ENCODE results near the gene SEBOX. TPM values are rescaled to one million over a fixed set of nuclear protein-coding genes. Genes with fewer than 3 reads are reported as not detected.
A peak's percentile ranks its signal among the peaks of the same experiment; 100 is the strongest.

The SEBOX gene
- total RNA-seq, 1 donor from 2014 or later, result not detected

- Mint-ChIP-seq H3K36me3 (ENCODE audit: low read depth) (peaks cover 10% of the 10 kb centered on the region), H3K9me3 (ENCODE audit: low read depth) (no peaks in the 10 kb centered on the region), H3K27me3 (ENCODE audit: low read depth) (no peaks in the 10 kb centered on the region), H3K4me3 (ENCODE audit: unreplicated experiment) (no peak overlapping the region), H3K27ac (ENCODE audit: unreplicated experiment) (no peak overlapping the region), H3K4me1 (ENCODE audit: low read depth) (no peaks in the 10 kb centered on the region)
- TF ChIP-seq, protein P1, sequence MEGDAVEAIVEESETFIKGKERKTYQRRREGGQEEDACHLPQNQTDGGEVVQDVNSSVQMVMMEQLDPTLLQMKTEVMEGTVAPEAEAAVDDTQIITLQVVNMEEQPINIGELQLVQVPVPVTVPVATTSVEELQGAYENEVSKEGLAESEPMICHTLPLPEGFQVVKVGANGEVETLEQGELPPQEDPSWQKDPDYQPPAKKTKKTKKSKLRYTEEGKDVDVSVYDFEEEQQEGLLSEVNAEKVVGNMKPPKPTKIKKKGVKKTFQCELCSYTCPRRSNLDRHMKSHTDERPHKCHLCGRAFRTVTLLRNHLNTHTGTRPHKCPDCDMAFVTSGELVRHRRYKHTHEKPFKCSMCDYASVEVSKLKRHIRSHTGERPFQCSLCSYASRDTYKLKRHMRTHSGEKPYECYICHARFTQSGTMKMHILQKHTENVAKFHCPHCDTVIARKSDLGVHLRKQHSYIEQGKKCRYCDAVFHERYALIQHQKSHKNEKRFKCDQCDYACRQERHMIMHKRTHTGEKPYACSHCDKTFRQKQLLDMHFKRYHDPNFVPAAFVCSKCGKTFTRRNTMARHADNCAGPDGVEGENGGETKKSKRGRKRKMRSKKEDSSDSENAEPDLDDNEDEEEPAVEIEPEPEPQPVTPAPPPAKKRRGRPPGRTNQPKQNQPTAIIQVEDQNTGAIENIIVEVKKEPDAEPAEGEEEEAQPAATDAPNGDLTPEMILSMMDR (IDR thresholded peaks at IDR 0.05), result no peak
- peak; percentile 87 for DNase-seq (ENCODE audit: low spot score)
Measured at GRCh38 chr17:28381141-28381825, 16.3 kb upstream of the SEBOX start.

GRCh38 chr17:28379814-28380801 is 15.1 kb upstream of the SEBOX start:
- Mint-ChIP-seq H3K36me3 (ENCODE audit: low read depth) (peaks cover 9% of the 10 kb centered on the region), H3K9me3 (ENCODE audit: low read depth) (no peaks in the 10 kb centered on the region), H3K27me3 (ENCODE audit: low read depth) (no peaks in the 10 kb centered on the region), H3K27ac (ENCODE audit: unreplicated experiment) (no peak overlapping the region), H3K4me3 (ENCODE audit: unreplicated experiment) (no peak overlapping the region), H3K4me1 (ENCODE audit: low read depth) (no peaks in the 10 kb centered on the region)
- DNase-seq (ENCODE audit: low spot score), result no peak
- TF ChIP-seq, protein P1 (IDR thresholded peaks at IDR 0.05), result no peak

DNA sequence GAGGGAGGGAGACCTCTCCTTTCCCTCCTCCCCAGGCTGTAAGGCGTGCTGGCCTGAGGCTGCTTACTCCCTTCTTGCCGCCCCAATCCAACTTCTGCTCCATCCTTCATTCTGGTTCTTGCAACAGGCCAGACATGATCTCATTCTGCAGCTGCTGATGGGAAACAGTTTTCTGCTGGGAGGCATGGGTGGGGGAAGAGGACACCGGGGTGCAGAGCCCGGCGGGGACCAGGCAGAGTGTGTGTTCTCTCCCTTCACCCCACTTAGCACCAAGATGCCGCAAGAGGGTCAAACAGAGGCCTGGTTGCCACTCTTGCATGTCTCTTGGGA is 7.9 kb upstream of the SEBOX start:
- Mint-ChIP-seq H3K9me3 (ENCODE audit: low read depth) (no peaks in the 10 kb centered on the region), H3K36me3 (ENCODE audit: low read depth) (no peaks in the 10 kb centered on the region), H3K27ac (ENCODE audit: unreplicated experiment) (peak overlapping the region; percentile 17), H3K27me3 (ENCODE audit: low read depth) (no peaks in the 10 kb centered on the region), H3K4me3 (ENCODE audit: unreplicated experiment) (peak overlapping the region; percentile 65), H3K4me1 (ENCODE audit: low read depth) (peaks cover 33% of the 10 kb centered on the region)
- DNase-seq (ENCODE audit: low spot score), result peak; percentile 57
- TF ChIP-seq, protein P1 (IDR thresholded peaks at IDR 0.05), result no peak

GRCh38 chr17:28372203-28372944 is 7.4 kb upstream of the SEBOX start:
- TF ChIP-seq, protein P1 (IDR thresholded peaks at IDR 0.05), result no peak
- peak overlapping the region; percentile 17 for H3K27ac Mint-ChIP-seq (ENCODE audit: unreplicated experiment)
- H3K9me3 Mint-ChIP-seq (ENCODE audit: low read depth), result no peaks in the 10 kb centered on the region
- no peaks in the 10 kb centered on the region for H3K36me3 Mint-ChIP-seq (ENCODE audit: low read depth)
- H3K4me1 Mint-ChIP-seq (ENCODE audit: low read depth), result peaks cover 33% of the 10 kb centered on the region
- H3K27me3 Mint-ChIP-seq (ENCODE audit: low read depth), result no peaks in the 10 kb centered on the region
- H3K4me3 Mint-ChIP-seq (ENCODE audit: unreplicated experiment), result peak overlapping the region; percentile 65
- DNase-seq (ENCODE audit: low spot score), result peak; percentile 91

Data from chondrocyte (in vitro differentiated cells).